ENCODE data around the gene PARD3B. TPM values are rescaled to one million over a fixed set of nuclear protein-coding genes. Genes with fewer than 3 reads are reported as not detected.

PARD3B gene
- total RNA-seq, 1 donor from 2014 or later: 0.66 TPM

DNA sequence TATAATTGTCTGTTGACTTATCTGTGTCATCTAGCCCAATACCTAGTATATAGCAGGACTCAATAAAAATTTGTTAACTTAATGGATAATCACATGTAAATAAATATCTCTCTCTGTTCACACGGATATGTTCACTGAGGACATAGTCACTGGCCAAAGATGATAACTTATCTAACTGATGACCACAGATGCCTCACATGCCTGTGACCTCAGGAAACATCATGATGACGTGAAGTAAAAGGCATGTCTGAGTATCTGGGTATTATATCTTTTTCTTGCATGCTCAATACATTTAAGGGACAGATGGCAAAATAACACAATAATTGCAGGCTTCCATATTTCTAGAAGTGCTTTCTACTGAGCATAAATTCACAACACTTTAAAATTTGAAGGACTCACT lies 41.4 kb upstream of the PARD3B start:
- no peak overlapping the region for H3K27ac Mint-ChIP-seq (ENCODE audit: unreplicated experiment)
- H3K9me3 Mint-ChIP-seq (ENCODE audit: unreplicated experiment): no peaks in the 10 kb centered on the region
- no peak for DNase-seq
- no peak overlapping the region for H3K4me3 Mint-ChIP-seq (ENCODE audit: unreplicated experiment)
- H3K4me1 Mint-ChIP-seq (ENCODE audit: low read depth, unreplicated experiment): no peaks in the 10 kb centered on the region
- H3K27me3 Mint-ChIP-seq (ENCODE audit: unreplicated experiment): no peaks in the 10 kb centered on the region
- no peak for TF ChIP-seq CTCF (IDR thresholded peaks at IDR 0.05; ENCODE audit: partially characterized antibody, unreplicated experiment)
- H3K36me3 Mint-ChIP-seq (ENCODE audit: unreplicated experiment): no peaks in the 10 kb centered on the region

GRCh38 chr2:204504594-204504993 lies 40.7 kb upstream of the PARD3B start:
- no peak for TF ChIP-seq CTCF (IDR thresholded peaks at IDR 0.05; ENCODE audit: partially characterized antibody, unreplicated experiment)
- H3K27ac Mint-ChIP-seq (ENCODE audit: unreplicated experiment): no peak overlapping the region
- H3K4me3 Mint-ChIP-seq (ENCODE audit: unreplicated experiment): no peak overlapping the region
- DNase-seq: no peak
- H3K9me3 Mint-ChIP-seq (ENCODE audit: unreplicated experiment): no peaks in the 10 kb centered on the region
- no peaks in the 10 kb centered on the region for H3K36me3 Mint-ChIP-seq (ENCODE audit: unreplicated experiment)
- H3K27me3 Mint-ChIP-seq (ENCODE audit: unreplicated experiment): no peaks in the 10 kb centered on the region
- H3K4me1 Mint-ChIP-seq (ENCODE audit: low read depth, unreplicated experiment): no peaks in the 10 kb centered on the region

- H3K4me1 Mint-ChIP-seq (ENCODE audit: low read depth, unreplicated experiment): no peaks in the 10 kb centered on the region
- no peaks in the 10 kb centered on the region for H3K9me3 Mint-ChIP-seq (ENCODE audit: unreplicated experiment)
- H3K36me3 Mint-ChIP-seq (ENCODE audit: unreplicated experiment): no peaks in the 10 kb centered on the region
- H3K4me3 Mint-ChIP-seq (ENCODE audit: unreplicated experiment): no peak overlapping the region
- DNase-seq: no peak
- no peaks in the 10 kb centered on the region for H3K27me3 Mint-ChIP-seq (ENCODE audit: unreplicated experiment)
- no peak for TF ChIP-seq CTCF (IDR thresholded peaks at IDR 0.05; ENCODE audit: partially characterized antibody, unreplicated experiment)
- H3K27ac Mint-ChIP-seq (ENCODE audit: unreplicated experiment): no peak overlapping the region
Measured at GRCh38 chr2:204505488-204505887, 39.8 kb upstream of the PARD3B start.

- DNase-seq: no peak
- Mint-ChIP-seq H3K4me1 (ENCODE audit: low read depth, unreplicated experiment) (no peaks in the 10 kb centered on the region), H3K36me3 (ENCODE audit: unreplicated experiment) (no peaks in the 10 kb centered on the region), H3K4me3 (ENCODE audit: unreplicated experiment) (no peak overlapping the region), H3K27me3 (ENCODE audit: unreplicated experiment) (no peaks in the 10 kb centered on the region), H3K9me3 (ENCODE audit: unreplicated experiment) (no peaks in the 10 kb centered on the region), H3K27ac (ENCODE audit: unreplicated experiment) (no peak overlapping the region)
- no peak for TF ChIP-seq CTCF (IDR thresholded peaks at IDR 0.05; ENCODE audit: partially characterized antibody, unreplicated experiment)
Measured at GRCh38 chr2:204505946-204506345, 39.3 kb upstream of the PARD3B start.

DNA sequence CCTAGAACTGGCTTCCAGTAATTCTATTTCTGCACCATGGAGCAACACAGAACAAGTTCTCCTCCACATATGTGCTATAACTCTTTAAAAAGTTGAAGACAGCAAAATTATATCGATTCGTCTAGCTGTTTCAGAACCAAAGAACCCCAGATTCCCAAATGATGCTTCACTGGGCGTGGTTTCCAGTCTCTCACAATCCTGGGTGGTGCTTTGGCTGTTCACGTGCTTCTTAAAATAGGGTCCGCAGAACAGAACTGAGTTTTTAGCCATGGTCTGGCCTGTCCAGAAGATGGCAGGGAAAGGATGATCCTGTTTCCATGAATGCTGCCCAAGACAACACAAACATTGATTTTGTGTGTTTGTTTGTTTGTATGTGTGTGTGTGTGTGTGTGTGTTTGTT lies 37.6 kb upstream of the PARD3B start:
- Mint-ChIP-seq H3K36me3 (ENCODE audit: unreplicated experiment) (no peaks in the 10 kb centered on the region), H3K4me1 (ENCODE audit: low read depth, unreplicated experiment) (no peaks in the 10 kb centered on the region), H3K27me3 (ENCODE audit: unreplicated experiment) (no peaks in the 10 kb centered on the region), H3K9me3 (ENCODE audit: unreplicated experiment) (no peaks in the 10 kb centered on the region), H3K4me3 (ENCODE audit: unreplicated experiment) (no peak overlapping the region), H3K27ac (ENCODE audit: unreplicated experiment) (no peak overlapping the region)
- no peak for DNase-seq
- TF ChIP-seq CTCF (IDR thresholded peaks at IDR 0.05; ENCODE audit: partially characterized antibody, unreplicated experiment): no peak
